ENCODE data around the gene CAP1.

- TF ChIP-seq CTCF (conservative IDR thresholded peaks at IDR 0.05; ENCODE audit: low read length), result no peak
- no peak for TF ChIP-seq EZH2phosphoT487 (IDR thresholded peaks at IDR 0.05; ENCODE audit: borderline replicate concordance)
Observed at GRCh38 chr1:40003156-40004093, 37.1 kb upstream of the CAP1 start.
